Measurements from ENCODE around the gene HGD.
"Not testable (repeated sequence)": the region's sequence is repeated elsewhere in the genome, so short reads cannot be mapped to it uniquely, and the experiment has no call there.

Gene HGD

DNA sequence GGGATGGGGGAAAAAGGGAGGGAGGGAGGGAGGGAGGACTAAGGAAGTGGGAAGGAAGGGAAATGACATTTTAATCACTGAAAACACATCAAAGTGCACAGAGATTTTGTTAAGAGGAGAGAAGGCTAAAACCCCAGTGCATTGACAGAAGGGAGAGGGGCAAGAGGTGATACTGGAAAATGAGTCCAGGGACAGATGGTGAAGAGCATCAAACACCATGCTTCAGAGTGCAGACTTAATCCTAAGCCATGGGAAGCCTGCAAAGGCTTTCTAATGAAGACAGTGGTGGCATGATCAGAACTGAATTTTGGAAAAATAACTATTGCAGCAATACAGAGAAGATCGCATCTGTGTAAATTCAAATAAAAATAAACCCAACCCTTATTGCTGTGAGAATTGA, 41.8 kb downstream of the HGD start:
- in situ Hi-C loops (cut with MboI; ENCODE audit: low sequenced_read_pairs), result no loop called here
- H3K4me1 ChIP-seq, result no peaks in the 10 kb centered on the region

DNA sequence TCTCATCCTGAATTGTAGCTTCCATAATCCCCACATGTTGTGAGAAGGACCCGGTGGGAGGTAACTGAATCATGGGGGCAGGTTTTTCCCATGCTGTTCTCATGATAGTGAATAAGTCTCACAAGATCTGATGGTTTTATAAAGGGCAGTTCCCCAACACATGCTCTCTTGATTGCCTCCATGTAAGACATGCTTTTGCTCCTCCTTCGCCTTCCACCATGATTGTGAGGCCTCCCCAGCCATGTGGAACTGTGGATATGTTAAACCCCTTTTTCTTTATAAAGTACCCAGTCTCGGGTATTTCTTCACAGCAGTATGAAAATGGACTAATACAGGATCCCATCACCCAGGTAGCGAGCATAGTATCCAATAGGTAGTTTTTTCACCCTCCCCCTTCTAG, 43.2 kb downstream of the HGD start:
- H3K4me1 ChIP-seq; H3K4me3 ChIP-seq; H3K9me3 ChIP-seq; in situ Hi-C loops (cut with MboI; ENCODE audit: low sequenced_read_pairs); DNase-seq (ENCODE audit: low spot score in 2 of 2); H3K27me3 ChIP-seq (ENCODE audit: low read depth); H3K36me3 ChIP-seq (replicated peaks): not testable (repeated sequence)

More for the DNA sequence above, 41.8 kb downstream of the HGD start:
- DNase-seq (ENCODE audit: low spot score in 2 of 2), result peak in 1 of 2 experiments; percentile 16
- H3K36me3 ChIP-seq (replicated peaks), result no peaks in the 10 kb centered on the region
- no peaks in the 10 kb centered on the region for H3K27me3 ChIP-seq (ENCODE audit: low read depth)
- H3K4me3 ChIP-seq, result no peak overlapping the region
- no peaks in the 10 kb centered on the region for H3K9me3 ChIP-seq

GRCh38 chr3:120637851-120638559, 44.0 kb downstream of the HGD start:
- in situ Hi-C loops (cut with MboI; ENCODE audit: low sequenced_read_pairs), result no loop called here
- Histone ChIP-seq H3K4me1 (no peaks in the 10 kb centered on the region), H3K9me3 (no peaks in the 10 kb centered on the region), H3K36me3 (replicated peaks) (no peaks in the 10 kb centered on the region), H3K27me3 (ENCODE audit: low read depth) (no peaks in the 10 kb centered on the region), H3K4me3 (no peak overlapping the region)
- no peak for DNase-seq (ENCODE audit: low spot score in 2 of 2)

DNA sequence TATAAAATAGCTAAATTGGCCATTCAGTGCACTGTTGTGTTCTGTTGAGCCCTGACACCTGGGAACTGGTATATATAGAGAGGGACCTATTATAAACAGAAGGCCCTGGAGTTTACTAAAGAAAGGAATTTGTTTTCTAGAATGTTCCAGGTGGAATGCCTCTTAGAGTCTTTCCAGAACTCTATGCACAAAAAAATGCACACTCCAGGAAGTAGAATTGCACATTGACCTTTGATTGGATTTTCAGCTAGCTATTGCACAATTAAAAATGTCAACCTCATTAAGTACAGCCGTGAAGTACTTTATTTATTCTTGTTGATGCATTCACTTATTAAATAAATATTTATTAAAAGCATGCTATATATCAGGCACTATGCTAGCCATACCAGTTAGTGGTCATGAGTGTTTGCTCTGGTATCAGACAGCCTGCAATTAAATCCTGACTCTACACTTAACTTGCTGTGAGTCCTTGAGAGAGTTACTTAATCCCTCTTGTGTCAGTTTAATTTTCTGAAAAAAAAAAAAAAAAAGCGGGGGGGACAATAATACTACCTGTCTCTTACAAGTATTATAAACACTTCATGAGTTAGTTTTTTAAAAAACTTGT, 45.1 kb downstream of the HGD start:
- H3K4me1 ChIP-seq, result no peaks in the 10 kb centered on the region
- no peak for DNase-seq (ENCODE audit: low spot score in 2 of 2)
- H3K36me3 ChIP-seq (replicated peaks), result no peaks in the 10 kb centered on the region
- in situ Hi-C loops (cut with MboI; ENCODE audit: low sequenced_read_pairs), result no loop called here
- H3K9me3 ChIP-seq, result no peaks in the 10 kb centered on the region
- H3K4me3 ChIP-seq, result no peak overlapping the region
- no peaks in the 10 kb centered on the region for H3K27me3 ChIP-seq (ENCODE audit: low read depth)

- Histone ChIP-seq H3K36me3 (replicated peaks) (no peaks in the 10 kb centered on the region), H3K9me3 (peaks cover 3% of the 10 kb centered on the region; the same call in 1 of the 2 replicates), H3K27me3 (ENCODE audit: low read depth) (no peaks in the 10 kb centered on the region), H3K4me1 (no peaks in the 10 kb centered on the region), H3K4me3 (no peak overlapping the region)
- DNase-seq (ENCODE audit: low spot score in 2 of 2), result no peak
- in situ Hi-C loops (cut with MboI; ENCODE audit: low sequenced_read_pairs), result no loop called here
Measured at GRCh38 chr3:120634539-120634938, 47.5 kb downstream of the HGD start.

GRCh38 chr3:120625159-120625586, 56.9 kb downstream of the HGD start:
- no peaks in the 10 kb centered on the region for H3K27me3 ChIP-seq (ENCODE audit: low read depth)
- no peaks in the 10 kb centered on the region for H3K36me3 ChIP-seq (replicated peaks)
- DNase-seq (ENCODE audit: low spot score in 2 of 2), result no peak
- H3K9me3 ChIP-seq, result peaks cover 5% of the 10 kb centered on the region; the same call in 1 of the 2 replicates
- in situ Hi-C loops (cut with MboI; ENCODE audit: low sequenced_read_pairs), result no loop called here
- H3K4me3 ChIP-seq, result no peak overlapping the region
- H3K4me1 ChIP-seq, result no peaks in the 10 kb centered on the region

GRCh38 chr3:120623727-120624093, 58.3 kb downstream of the HGD start:
- Histone ChIP-seq H3K4me1 (no peaks in the 10 kb centered on the region), H3K4me3 (no peak overlapping the region), H3K9me3 (peaks cover 4% of the 10 kb centered on the region; the same call in 1 of the 2 replicates), H3K36me3 (replicated peaks) (no peaks in the 10 kb centered on the region), H3K27me3 (ENCODE audit: low read depth) (no peaks in the 10 kb centered on the region)
- no peak for DNase-seq (ENCODE audit: low spot score in 2 of 2)
- in situ Hi-C loops (cut with MboI; ENCODE audit: low sequenced_read_pairs), result no loop called here

GRCh38 chr3:120622870-120623726, 58.9 kb downstream of the HGD start:
- peak in 1 of 2 experiments; percentile 66 for DNase-seq (ENCODE audit: low spot score in 2 of 2)

GRCh38 chr3:120622457-120622856, 59.6 kb downstream of the HGD start:
- no peaks in the 10 kb centered on the region for H3K36me3 ChIP-seq (replicated peaks)
- H3K4me1 ChIP-seq, result no peaks in the 10 kb centered on the region
- in situ Hi-C loops (cut with MboI; ENCODE audit: low sequenced_read_pairs), result no loop called here
- H3K27me3 ChIP-seq (ENCODE audit: low read depth), result no peaks in the 10 kb centered on the region
- DNase-seq (ENCODE audit: low spot score in 2 of 2), result no peak
- H3K4me3 ChIP-seq, result no peak overlapping the region
- H3K9me3 ChIP-seq, result peaks cover 4% of the 10 kb centered on the region; the same call in 1 of the 2 replicates

More at GRCh38 chr3:120622870-120623726, 58.9 kb downstream of the HGD start:
- H3K27me3 ChIP-seq (ENCODE audit: low read depth), result no peaks in the 10 kb centered on the region
- H3K9me3 ChIP-seq, result peaks cover 4% of the 10 kb centered on the region; the same call in 1 of the 2 replicates
- H3K4me3 ChIP-seq, result no peak overlapping the region
- H3K4me1 ChIP-seq, result no peaks in the 10 kb centered on the region
- in situ Hi-C loops (cut with MboI; ENCODE audit: low sequenced_read_pairs), result no loop called here
- H3K36me3 ChIP-seq (replicated peaks), result no peaks in the 10 kb centered on the region

- H3K4me3 ChIP-seq; H3K9me3 ChIP-seq; H3K36me3 ChIP-seq (replicated peaks); in situ Hi-C loops (cut with MboI; ENCODE audit: low sequenced_read_pairs); H3K27me3 ChIP-seq (ENCODE audit: low read depth): not testable (repeated sequence)
- peaks cover 14% of the 10 kb centered on the region for H3K4me1 ChIP-seq
- peak in 1 of 2 experiments; percentile 43 for DNase-seq (ENCODE audit: low spot score in 2 of 2)
Measured at GRCh38 chr3:120616745-120617144, 65.3 kb downstream of the HGD start.

DNA sequence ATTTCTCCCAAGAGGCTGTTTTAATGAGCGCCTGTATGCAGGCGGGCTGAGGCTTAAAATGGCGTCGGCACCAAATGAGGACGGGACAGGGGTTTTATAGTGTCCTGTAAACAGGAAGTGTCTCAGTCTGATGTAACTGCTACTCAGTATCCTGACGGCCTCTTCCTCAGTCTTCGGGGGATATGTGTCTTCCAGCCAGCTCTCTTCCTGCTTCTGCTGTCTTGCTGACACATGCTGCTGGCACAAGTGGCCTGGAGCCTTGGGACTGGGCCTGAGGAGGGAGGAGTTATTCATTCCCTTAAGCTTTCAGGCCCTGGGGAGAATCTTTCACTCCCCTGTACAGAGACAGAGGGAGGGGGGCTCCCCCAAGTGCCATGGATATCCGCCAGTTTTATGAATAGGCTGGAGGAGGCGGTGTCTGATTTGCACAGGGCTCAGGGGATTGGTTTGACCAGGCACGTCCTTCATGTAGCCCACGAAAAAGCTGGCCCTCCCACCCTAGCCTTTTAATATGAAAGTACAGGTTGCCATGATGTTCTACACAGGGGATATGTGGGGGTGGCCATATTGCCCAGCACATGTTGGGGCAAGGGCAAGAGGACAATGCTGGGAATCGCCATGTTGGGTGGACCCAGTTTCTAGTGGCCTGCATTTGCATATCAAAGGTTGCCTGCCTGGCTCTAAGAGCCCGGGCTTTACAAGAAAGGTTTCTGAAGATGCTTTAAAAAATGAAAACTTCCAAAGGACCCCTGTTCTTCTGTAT, 66.0 kb downstream of the HGD start:
- no peaks in the 10 kb centered on the region for H3K36me3 ChIP-seq (replicated peaks)
- DNase-seq (ENCODE audit: low spot score in 2 of 2), result peak; percentile 87 to 91
- H3K4me3 ChIP-seq, result no peak overlapping the region
- no peaks in the 10 kb centered on the region; the same call in 1 of the 2 replicates for H3K9me3 ChIP-seq
- in situ Hi-C loops (cut with MboI; ENCODE audit: low sequenced_read_pairs), result no loop called here
- H3K27me3 ChIP-seq (ENCODE audit: low read depth), result no peaks in the 10 kb centered on the region
- H3K4me1 ChIP-seq, result peaks cover 14% of the 10 kb centered on the region

GRCh38 chr3:120614765-120615164, 67.3 kb downstream of the HGD start:
- DNase-seq (ENCODE audit: low spot score in 2 of 2), result no peak
- peaks cover 14% of the 10 kb centered on the region for H3K4me1 ChIP-seq
- in situ Hi-C loops (cut with MboI; ENCODE audit: low sequenced_read_pairs), result no loop called here
- no peaks in the 10 kb centered on the region for H3K36me3 ChIP-seq (replicated peaks)
- no peak overlapping the region for H3K4me3 ChIP-seq
- no peaks in the 10 kb centered on the region for H3K27me3 ChIP-seq (ENCODE audit: low read depth)
- no peaks in the 10 kb centered on the region; the same call in 1 of the 2 replicates for H3K9me3 ChIP-seq

GRCh38 chr3:120608506-120608905, 73.5 kb downstream of the HGD start:
- in situ Hi-C loops (cut with MboI; ENCODE audit: low sequenced_read_pairs), result no loop called here
- no peaks in the 10 kb centered on the region for H3K36me3 ChIP-seq (replicated peaks)
- no peak overlapping the region for H3K4me3 ChIP-seq
- DNase-seq (ENCODE audit: low spot score in 2 of 2), result no peak
- no peaks in the 10 kb centered on the region for H3K4me1 ChIP-seq
- no peaks in the 10 kb centered on the region for H3K27me3 ChIP-seq (ENCODE audit: low read depth)
- H3K9me3 ChIP-seq, result no peaks in the 10 kb centered on the region

Measured in HAP-1 (cell line).